ENCODE data around the gene ESRRB.

The ESRRB gene

GRCh38 chr14:76456891-76457586 is 81.1 kb downstream of the ESRRB start:
- Histone ChIP-seq H3K27me3 (ENCODE audit: insufficient read depth, poor library complexity, severe bottlenecking) (no peaks in the 10 kb centered on the region), H3K9me3 (ENCODE audit: severe bottlenecking) (no peaks in the 10 kb centered on the region), H3K36me3 (ENCODE audit: low read depth) (no peaks in the 10 kb centered on the region), H3K4me3 (ENCODE audit: severe bottlenecking) (no peak overlapping the region), H3K27ac (ENCODE audit: poor library complexity, severe bottlenecking) (no peak overlapping the region), H3K4me1 (ENCODE audit: insufficient read depth, poor library complexity, severe bottlenecking) (no peaks in the 10 kb centered on the region)
- no peak for TF ChIP-seq CTCF (IDR thresholded peaks at IDR 0.05; ENCODE audit: poor library complexity, severe bottlenecking)
- ATAC-seq (ENCODE audit: low read depth) = peak; percentile 10; the same call in 1 of the 3 replicates
- no peak for DNase-seq (ENCODE audit: low spot score)

GRCh38 chr14:76457841-76458240 is 81.9 kb downstream of the ESRRB start:
- Histone ChIP-seq H3K27ac (ENCODE audit: poor library complexity, severe bottlenecking) (no peak overlapping the region), H3K9me3 (ENCODE audit: severe bottlenecking) (no peaks in the 10 kb centered on the region), H3K4me3 (ENCODE audit: severe bottlenecking) (no peak overlapping the region), H3K36me3 (ENCODE audit: low read depth) (no peaks in the 10 kb centered on the region), H3K4me1 (ENCODE audit: insufficient read depth, poor library complexity, severe bottlenecking) (no peaks in the 10 kb centered on the region), H3K27me3 (ENCODE audit: insufficient read depth, poor library complexity, severe bottlenecking) (no peaks in the 10 kb centered on the region)
- TF ChIP-seq CTCF (IDR thresholded peaks at IDR 0.05; ENCODE audit: poor library complexity, severe bottlenecking) = no peak
- ATAC-seq (ENCODE audit: low read depth) (no peak), DNase-seq (ENCODE audit: low spot score) (no peak)

- no peaks in the 10 kb centered on the region for H3K4me1 ChIP-seq (ENCODE audit: insufficient read depth, poor library complexity, severe bottlenecking)
- TF ChIP-seq CTCF (IDR thresholded peaks at IDR 0.05; ENCODE audit: poor library complexity, severe bottlenecking) = no peak
- DNase-seq (ENCODE audit: low spot score) (no peak), ATAC-seq (ENCODE audit: low read depth) (no peak)
- no peaks in the 10 kb centered on the region for H3K9me3 ChIP-seq (ENCODE audit: severe bottlenecking)
- no peaks in the 10 kb centered on the region for H3K36me3 ChIP-seq (ENCODE audit: low read depth)
- no peaks in the 10 kb centered on the region for H3K27me3 ChIP-seq (ENCODE audit: insufficient read depth, poor library complexity, severe bottlenecking)
- no peak overlapping the region for H3K4me3 ChIP-seq (ENCODE audit: severe bottlenecking)
- H3K27ac ChIP-seq (ENCODE audit: poor library complexity, severe bottlenecking) = no peak overlapping the region
Observed at GRCh38 chr14:76461886-76462285, 85.9 kb downstream of the ESRRB start.

GRCh38 chr14:76462330-76462729 is 86.4 kb downstream of the ESRRB start:
- H3K27me3 ChIP-seq (ENCODE audit: insufficient read depth, poor library complexity, severe bottlenecking) = no peaks in the 10 kb centered on the region
- TF ChIP-seq CTCF (IDR thresholded peaks at IDR 0.05; ENCODE audit: poor library complexity, severe bottlenecking) = no peak
- H3K36me3 ChIP-seq (ENCODE audit: low read depth) = no peaks in the 10 kb centered on the region
- H3K4me1 ChIP-seq (ENCODE audit: insufficient read depth, poor library complexity, severe bottlenecking) = no peaks in the 10 kb centered on the region
- H3K9me3 ChIP-seq (ENCODE audit: severe bottlenecking) = no peaks in the 10 kb centered on the region
- DNase-seq (ENCODE audit: low spot score) (no peak), ATAC-seq (ENCODE audit: low read depth) (no peak)
- H3K27ac ChIP-seq (ENCODE audit: poor library complexity, severe bottlenecking) = no peak overlapping the region
- no peak overlapping the region for H3K4me3 ChIP-seq (ENCODE audit: severe bottlenecking)

DNA sequence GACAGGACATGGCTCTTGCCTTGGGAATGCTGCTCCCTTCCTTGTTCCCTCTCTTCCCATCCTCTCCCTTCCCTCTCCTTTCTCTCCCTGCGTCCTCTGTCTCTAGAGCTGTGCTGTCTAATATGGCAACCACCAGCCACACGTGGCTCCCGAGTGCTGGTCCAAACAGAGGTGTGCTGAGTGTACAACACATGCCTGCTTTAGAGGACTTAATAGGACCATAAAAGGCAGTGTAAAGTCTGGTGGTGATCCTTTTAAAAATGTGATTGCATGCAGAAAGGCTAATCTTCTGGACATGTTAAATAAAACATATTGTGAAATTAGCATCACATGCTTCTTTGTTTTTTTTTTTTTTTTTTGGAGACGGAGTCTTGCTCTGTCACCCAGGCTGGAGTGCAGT is 87.2 kb downstream of the ESRRB start:
- Histone ChIP-seq H3K4me1 (ENCODE audit: insufficient read depth, poor library complexity, severe bottlenecking) (no peaks in the 10 kb centered on the region), H3K4me3 (ENCODE audit: severe bottlenecking) (no peak overlapping the region), H3K36me3 (ENCODE audit: low read depth) (no peaks in the 10 kb centered on the region), H3K9me3 (ENCODE audit: severe bottlenecking) (no peaks in the 10 kb centered on the region), H3K27me3 (ENCODE audit: insufficient read depth, poor library complexity, severe bottlenecking) (no peaks in the 10 kb centered on the region), H3K27ac (ENCODE audit: poor library complexity, severe bottlenecking) (no peak overlapping the region)
- TF ChIP-seq CTCF (IDR thresholded peaks at IDR 0.05; ENCODE audit: poor library complexity, severe bottlenecking) = no peak
- no peak for ATAC-seq (ENCODE audit: low read depth)
- DNase-seq (ENCODE audit: low spot score) = no peak
